ENCODE measurements around the gene STUB1.
A peak's percentile ranks its signal among the peaks of the same experiment; 100 is the strongest.

STUB1 gene

GRCh38 chr16:716200-716568, 36.0 kb downstream of the STUB1 start:
- DNase-seq (ENCODE audit: insufficient read length, low spot score) (no peak), FAIRE-seq (no peak)
- TF ChIP-seq POU2F2 (IDR thresholded peaks at IDR 0.05; ENCODE audit: low read depth, low read length), result no peak
- TF ChIP-seq POLR2AphosphoS5 (IDR thresholded peaks at IDR 0.05; ENCODE audit: low read depth, low read length), result no peak
- TF ChIP-seq POLR2A (IDR thresholded peaks at IDR 0.05; ENCODE audit: low read depth, low read length), result no peak
- TF ChIP-seq PAX5 (IDR thresholded peaks at IDR 0.05; ENCODE audit: insufficient read depth, low read length, severe bottlenecking), result no peak
- TF ChIP-seq TAF1 (IDR thresholded peaks at IDR 0.05; ENCODE audit: low read depth, low read length), result no peak
- TF ChIP-seq SPI1 (IDR thresholded peaks at IDR 0.05; ENCODE audit: low read depth, low read length), result no peak

GRCh38 chr16:716768-717325, 36.6 kb downstream of the STUB1 start:
- no peak for FAIRE-seq

GRCh38 chr16:717450-718245, 37.4 kb downstream of the STUB1 start:
- FAIRE-seq (no peak), DNase-seq (ENCODE audit: insufficient read length, low spot score) (no peak)
- TF ChIP-seq POU2F2 (IDR thresholded peaks at IDR 0.05; ENCODE audit: low read depth, low read length), result no peak
- no peak for TF ChIP-seq POLR2AphosphoS5 (IDR thresholded peaks at IDR 0.05; ENCODE audit: low read depth, low read length)

More at GRCh38 chr16:716768-717325, 36.6 kb downstream of the STUB1 start:
- no peak for TF ChIP-seq TAF1 (IDR thresholded peaks at IDR 0.05; ENCODE audit: low read depth, low read length)
- TF ChIP-seq POLR2A (IDR thresholded peaks at IDR 0.05; ENCODE audit: low read depth, low read length), result no peak
- no peak for TF ChIP-seq PAX5 (IDR thresholded peaks at IDR 0.05; ENCODE audit: insufficient read depth, low read length, severe bottlenecking)
- no peak for TF ChIP-seq POLR2AphosphoS5 (IDR thresholded peaks at IDR 0.05; ENCODE audit: low read depth, low read length)
- TF ChIP-seq POU2F2 (IDR thresholded peaks at IDR 0.05; ENCODE audit: low read depth, low read length), result no peak
- no peak for TF ChIP-seq SPI1 (IDR thresholded peaks at IDR 0.05; ENCODE audit: low read depth, low read length)
- no peak for DNase-seq (ENCODE audit: insufficient read length, low spot score)

- FAIRE-seq (no peak), DNase-seq (ENCODE audit: insufficient read length, low spot score) (no peak)
- TF ChIP-seq POLR2A (IDR thresholded peaks at IDR 0.05; ENCODE audit: low read depth, low read length) (no peak), POU2F2 (IDR thresholded peaks at IDR 0.05; ENCODE audit: low read depth, low read length) (no peak), POLR2AphosphoS5 (IDR thresholded peaks at IDR 0.05; ENCODE audit: low read depth, low read length) (no peak), PAX5 (IDR thresholded peaks at IDR 0.05; ENCODE audit: insufficient read depth, low read length, severe bottlenecking) (no peak), TAF1 (IDR thresholded peaks at IDR 0.05; ENCODE audit: low read depth, low read length) (no peak), SPI1 (IDR thresholded peaks at IDR 0.05; ENCODE audit: low read depth, low read length) (no peak)
Observed at GRCh38 chr16:718389-718788, 38.2 kb downstream of the STUB1 start.

- no peak for DNase-seq (ENCODE audit: insufficient read length, low spot score)
- no peak for TF ChIP-seq SPI1 (IDR thresholded peaks at IDR 0.05; ENCODE audit: low read depth, low read length)
- TF ChIP-seq POU2F2 (IDR thresholded peaks at IDR 0.05; ENCODE audit: low read depth, low read length), result no peak
- no peak for FAIRE-seq
Observed at GRCh38 chr16:718922-719321, 38.7 kb downstream of the STUB1 start.

- FAIRE-seq, result peak; percentile 78
- DNase-seq (ENCODE audit: insufficient read length, low spot score), result no peak
- no peak for TF ChIP-seq POLR2A (IDR thresholded peaks at IDR 0.05; ENCODE audit: low read depth, low read length)
- no peak for TF ChIP-seq PAX5 (IDR thresholded peaks at IDR 0.05; ENCODE audit: insufficient read depth, low read length, severe bottlenecking)
- TF ChIP-seq SPI1 (IDR thresholded peaks at IDR 0.05; ENCODE audit: low read depth, low read length), result no peak
- no peak for TF ChIP-seq TAF1 (IDR thresholded peaks at IDR 0.05; ENCODE audit: low read depth, low read length)
- no peak for TF ChIP-seq POLR2AphosphoS5 (IDR thresholded peaks at IDR 0.05; ENCODE audit: low read depth, low read length)
- no peak for TF ChIP-seq POU2F2 (IDR thresholded peaks at IDR 0.05; ENCODE audit: low read depth, low read length)
Observed at GRCh38 chr16:719815-720446, 39.7 kb downstream of the STUB1 start.

GRCh38 chr16:720447-720989, 40.3 kb downstream of the STUB1 start:
- no peak for FAIRE-seq
- peak; percentile 70 for DNase-seq (ENCODE audit: insufficient read length, low spot score)
- no peak for TF ChIP-seq TAF1 (IDR thresholded peaks at IDR 0.05; ENCODE audit: low read depth, low read length)
- no peak for TF ChIP-seq POLR2A (IDR thresholded peaks at IDR 0.05; ENCODE audit: low read depth, low read length)

- DNase-seq (ENCODE audit: insufficient read length, low spot score) (peak; percentile 98), FAIRE-seq (peak; percentile 99)
- TF ChIP-seq TAF1 (IDR thresholded peaks at IDR 0.05; ENCODE audit: low read depth, low read length) (0 out of 2 replicates have a peak, but pooled peaks have one; percentile 54), POLR2A (IDR thresholded peaks at IDR 0.05; ENCODE audit: low read depth, low read length) (peak; percentile 85), POLR2AphosphoS5 (IDR thresholded peaks at IDR 0.05; ENCODE audit: low read depth, low read length) (peak; percentile 85), POU2F2 (IDR thresholded peaks at IDR 0.05; ENCODE audit: low read depth, low read length) (peak; percentile 71; the same call in 1 of the 2 replicates), PAX5 (IDR thresholded peaks at IDR 0.05; ENCODE audit: insufficient read depth, low read length, severe bottlenecking) (peak; percentile 36), SPI1 (IDR thresholded peaks at IDR 0.05; ENCODE audit: low read depth, low read length) (no peak)
Observed at GRCh38 chr16:720990-721764, 41.0 kb downstream of the STUB1 start, which contains the start of gene ANTKMT. Gene ANTKMT, plus strand, starts transcription at chr16:721146. Its CDS starts 129 bp downstream, at chr16:721275.
